ENCODE data around the gene RAP1GAP2.

DNA sequence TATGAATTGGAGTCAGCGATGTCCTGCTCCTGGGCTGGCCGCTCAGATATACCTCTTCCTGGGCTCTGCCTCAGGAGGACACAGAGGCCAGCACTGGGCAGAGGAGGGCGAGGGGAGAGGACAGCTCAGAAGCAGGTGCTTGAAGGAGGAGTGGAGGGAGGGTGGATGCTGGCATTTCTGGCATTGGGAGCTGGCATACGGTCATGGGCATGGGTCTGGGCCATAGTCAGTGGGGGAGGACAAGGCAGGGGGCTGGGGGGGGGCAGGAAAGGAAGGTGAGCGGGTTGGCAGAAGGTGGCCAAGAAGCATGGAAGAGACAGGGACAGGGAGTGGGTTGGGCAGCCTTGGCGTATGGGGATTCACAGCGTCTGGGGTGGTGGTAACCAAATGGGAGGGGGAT is 16.7 kb upstream of the RAP1GAP2 start:
- TF ChIP-seq, protein P1, sequence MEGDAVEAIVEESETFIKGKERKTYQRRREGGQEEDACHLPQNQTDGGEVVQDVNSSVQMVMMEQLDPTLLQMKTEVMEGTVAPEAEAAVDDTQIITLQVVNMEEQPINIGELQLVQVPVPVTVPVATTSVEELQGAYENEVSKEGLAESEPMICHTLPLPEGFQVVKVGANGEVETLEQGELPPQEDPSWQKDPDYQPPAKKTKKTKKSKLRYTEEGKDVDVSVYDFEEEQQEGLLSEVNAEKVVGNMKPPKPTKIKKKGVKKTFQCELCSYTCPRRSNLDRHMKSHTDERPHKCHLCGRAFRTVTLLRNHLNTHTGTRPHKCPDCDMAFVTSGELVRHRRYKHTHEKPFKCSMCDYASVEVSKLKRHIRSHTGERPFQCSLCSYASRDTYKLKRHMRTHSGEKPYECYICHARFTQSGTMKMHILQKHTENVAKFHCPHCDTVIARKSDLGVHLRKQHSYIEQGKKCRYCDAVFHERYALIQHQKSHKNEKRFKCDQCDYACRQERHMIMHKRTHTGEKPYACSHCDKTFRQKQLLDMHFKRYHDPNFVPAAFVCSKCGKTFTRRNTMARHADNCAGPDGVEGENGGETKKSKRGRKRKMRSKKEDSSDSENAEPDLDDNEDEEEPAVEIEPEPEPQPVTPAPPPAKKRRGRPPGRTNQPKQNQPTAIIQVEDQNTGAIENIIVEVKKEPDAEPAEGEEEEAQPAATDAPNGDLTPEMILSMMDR (IDR thresholded peaks at IDR 0.05 in 4 of 5, conservative IDR thresholded peaks at IDR 0.05 in 1 of 5) = no peak
- no peak for TF ChIP-seq POLR2A (IDR thresholded peaks at IDR 0.05)

All from gastrocnemius medialis (tissue), 4 donors.